AG09309 (cell line): ENCODE data around the gene CDH4.

ENCODE experiments used
- DNase-seq: peaks from one replicate; pipeline ENCODE4 v3.0.0-alpha.2; 2010; ENCODE audit warnings: low read depth
- H3K4me3 ChIP-seq: 2 replicates; pipeline ENCODE4 v1.5.1; 2011; ENCODE audit warnings: mild to moderate bottlenecking, low read depth, low read length, moderate library complexity; ENCODE audit not compliant: control insufficient read depth
- CTCF ChIP-seq: IDR thresholded peaks from 2 replicates; pipeline ENCODE4 v1.5.1; 2011; ENCODE audit warnings: mild to moderate bottlenecking, low read depth, low read length, inconsistent platforms; ENCODE audit not compliant: insufficient read depth, control insufficient read depth; ENCODE audit errors: missing control alignments

CDH4 gene

GRCh38 chr20:61437280-61438206 is 185.5 kb downstream of the CDH4 start:
- H3K4me3 ChIP-seq = no peak overlapping the region
- no peak for DNase-seq
- no peak for TF ChIP-seq CTCF

GRCh38 chr20:61438285-61438684 is 186.2 kb downstream of the CDH4 start:
- no peak for TF ChIP-seq CTCF
- H3K4me3 ChIP-seq = no peak overlapping the region
- no peak for DNase-seq

- H3K4me3 ChIP-seq = no peak overlapping the region
- no peak for DNase-seq
- TF ChIP-seq CTCF = no peak
These were observed 187.2 kb downstream of the CDH4 start for GRCh38 chr20:61439251-61439650.

GRCh38 chr20:61440548-61441055 is 188.5 kb downstream of the CDH4 start:
- DNase-seq = no peak
- no peak overlapping the region for H3K4me3 ChIP-seq
- TF ChIP-seq CTCF = no peak

GRCh38 chr20:61441537-61441936 is 189.5 kb downstream of the CDH4 start:
- no peak for TF ChIP-seq CTCF
- H3K4me3 ChIP-seq = no peak overlapping the region
- no peak for DNase-seq

GRCh38 chr20:61442075-61442670 is 190.1 kb downstream of the CDH4 start:
- H3K4me3 ChIP-seq = no peak overlapping the region
- DNase-seq = no peak
- TF ChIP-seq CTCF = no peak
